HG03457 (cell line): Measurements from ENCODE around the gene GRK3.

Experiments used
- ATAC-seq: cut with Tn5 transposase; IDR thresholded peaks from one replicate; pipeline ENCODE4 v1.9.1; 2021; ENCODE audit warnings: moderate number of reproducible peaks; ENCODE audit not compliant: unreplicated experiment

Gene GRK3

DNA sequence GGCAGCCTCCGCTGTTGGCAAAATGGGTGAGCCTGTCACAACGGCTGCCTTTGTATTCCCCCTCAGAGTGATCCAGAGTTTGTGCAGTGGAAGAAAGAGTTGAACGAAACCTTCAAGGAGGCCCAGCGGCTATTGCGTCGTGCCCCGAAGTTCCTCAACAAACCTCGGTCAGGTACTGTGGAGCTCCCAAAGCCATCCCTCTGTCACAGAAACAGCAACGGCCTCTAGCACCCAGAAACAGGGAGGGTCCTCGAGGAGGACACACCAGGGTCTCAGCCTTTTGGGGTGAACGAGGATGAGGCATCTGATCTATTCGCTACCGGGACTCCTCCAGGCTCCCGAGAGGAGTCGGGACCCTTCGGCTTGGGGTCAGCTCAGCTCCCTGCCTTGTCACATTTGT is 157.7 kb downstream of the GRK3 start:
- no peak for ATAC-seq

GRCh38 chr22:25722626-25723025 is 158.2 kb downstream of the GRK3 start:
- no peak for ATAC-seq

DNA sequence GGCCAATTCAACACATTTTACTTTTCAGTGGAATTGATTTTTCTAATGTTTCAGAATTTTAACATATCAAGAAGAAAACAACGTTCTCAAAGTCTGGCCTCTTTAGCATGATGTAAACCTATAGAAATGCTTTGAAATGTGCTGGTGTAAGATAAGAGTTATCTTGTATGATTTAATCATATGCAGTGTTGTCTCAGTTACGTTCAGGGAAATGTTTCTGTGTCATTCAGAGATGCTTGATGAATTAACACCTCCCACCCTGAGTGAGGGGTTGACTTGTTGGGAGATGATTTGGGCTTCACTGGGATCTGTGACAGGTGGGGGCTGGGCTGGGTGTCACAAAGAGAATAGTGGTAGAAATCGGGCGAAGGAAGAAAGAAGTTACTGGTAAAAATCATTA is 161.8 kb downstream of the GRK3 start:
- no peak for ATAC-seq

- no peak for ATAC-seq
Observed at GRCh38 chr22:25728071-25728470, 163.6 kb downstream of the GRK3 start.

- ATAC-seq: no peak
Observed at GRCh38 chr22:25729016-25729995, 164.8 kb downstream of the GRK3 start.

DNA sequence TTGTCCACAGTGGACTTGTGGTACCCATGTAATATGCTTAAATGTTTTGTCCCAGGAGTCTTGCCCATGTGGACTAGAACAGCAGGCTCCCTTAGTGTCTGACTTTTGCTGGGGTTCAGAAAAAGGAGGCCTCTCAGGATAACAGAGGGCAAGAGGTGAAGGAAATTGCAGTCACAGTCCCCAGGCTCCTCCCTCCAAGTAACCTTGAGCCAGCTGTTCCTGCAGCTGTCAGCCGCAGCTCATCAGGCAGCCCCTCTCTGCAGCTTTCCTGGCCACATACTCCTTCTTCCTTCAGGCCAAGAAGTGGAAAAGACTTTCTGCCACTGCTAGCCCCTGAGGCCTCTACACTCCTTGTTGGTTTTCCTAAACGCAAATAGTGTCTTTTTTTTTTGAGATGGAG is 171.2 kb downstream of the GRK3 start:
- ATAC-seq: no peak

- no peak for ATAC-seq
Observed at GRCh38 chr22:25736378-25737011, 172.0 kb downstream of the GRK3 start.

- no peak for ATAC-seq
Observed at GRCh38 chr22:25739659-25740344, 175.3 kb downstream of the GRK3 start.

GRCh38 chr22:25741692-25742626 is 177.5 kb downstream of the GRK3 start, which contains the start of gene MYO18B:
Gene MYO18B, plus strand, starts transcription at chr22:25742188. Its CDS starts 18,905 bp downstream, at chr22:25761093.
- no peak for ATAC-seq

- no peak for ATAC-seq
Observed at GRCh38 chr22:25742918-25743708, 178.6 kb downstream of the GRK3 start.

GRCh38 chr22:25744694-25745093 is 180.2 kb downstream of the GRK3 start:
- ATAC-seq: no peak

- no peak for ATAC-seq
Observed at GRCh38 chr22:25745341-25746011, 181.0 kb downstream of the GRK3 start.

- no peak for ATAC-seq
Observed at GRCh38 chr22:25746012-25746373, 181.5 kb downstream of the GRK3 start.

GRCh38 chr22:25747245-25747944 is 182.9 kb downstream of the GRK3 start:
- no peak for ATAC-seq

DNA sequence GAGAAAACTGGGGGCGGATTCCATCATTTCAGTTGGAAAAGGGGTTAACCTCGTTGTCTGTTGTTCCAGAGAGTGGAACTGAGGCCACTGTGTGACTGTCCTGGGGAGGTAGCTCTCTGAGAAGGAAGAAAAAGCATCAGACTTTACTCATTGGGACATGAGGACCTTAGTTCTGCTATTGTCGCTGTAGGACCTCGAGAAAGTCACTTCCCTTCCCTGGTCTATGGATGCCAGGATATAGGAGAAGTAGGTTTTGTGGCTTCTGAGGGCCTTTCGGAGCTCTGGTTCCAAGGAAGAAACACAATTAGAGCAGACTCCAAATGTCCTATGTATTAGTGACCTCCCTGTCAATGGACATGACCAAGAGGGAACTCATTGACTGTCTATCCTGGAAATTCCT is 183.7 kb downstream of the GRK3 start:
- ATAC-seq: no peak

- no peak for ATAC-seq
Observed at GRCh38 chr22:25748704-25749103, 184.2 kb downstream of the GRK3 start.

DNA sequence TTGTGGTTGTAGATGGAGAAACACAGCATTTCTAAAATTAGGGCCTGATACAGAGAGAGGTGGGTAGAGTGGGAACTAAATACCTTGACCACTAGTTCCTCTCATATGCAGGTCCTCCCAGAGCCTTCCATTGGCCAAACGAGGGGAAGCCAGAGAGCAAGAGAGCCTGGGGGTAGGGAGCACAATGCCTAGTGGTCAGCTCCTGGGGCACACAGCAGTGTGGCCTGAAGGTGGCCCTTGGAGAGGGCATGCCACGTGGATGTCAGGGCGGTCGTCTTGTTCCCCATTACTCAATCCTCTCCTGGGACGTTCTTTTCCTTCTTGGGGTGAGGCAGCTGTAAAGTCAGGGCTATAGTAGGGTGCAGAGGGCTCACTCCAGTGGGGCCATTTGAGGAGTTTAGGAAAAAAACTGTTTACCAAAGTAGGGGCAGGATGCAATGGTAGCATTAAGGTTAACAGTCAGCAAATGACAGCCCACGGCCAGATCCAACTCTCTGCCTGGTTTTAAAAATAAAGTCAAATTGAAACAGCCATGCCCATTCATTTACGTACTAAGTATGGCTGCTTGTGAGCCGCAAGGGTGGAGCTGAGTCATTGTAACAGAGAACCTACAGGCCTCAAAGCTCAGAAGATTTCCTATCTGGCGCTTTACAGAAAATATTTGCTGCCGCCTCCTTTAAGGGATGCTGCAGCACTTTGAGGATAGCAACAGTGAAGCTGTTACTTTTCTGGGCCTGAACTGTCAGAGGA is 185.1 kb downstream of the GRK3 start:
- no peak for ATAC-seq
